Skin of body (tissue), 2 donors: Measurements from ENCODE around the gene ZNF570. TPM values are rescaled to one million over a fixed set of nuclear protein-coding genes. Genes with fewer than 3 reads are reported as not detected.

Source experiments
- DNase-seq: peaks from one replicate; lab custom pipeline; 2025; lab: John Stamatoyannopoulos, UW
- total RNA-seq: library from RNA; depleted of rRNA; stranded (reverse); fragments of >200 nt; gene quantifications from one replicate; pipeline ENCODE4 v1.2.3, GENCODE V29; 2014

The ZNF570 gene
- 7.2 TPM for total RNA-seq

DNA sequence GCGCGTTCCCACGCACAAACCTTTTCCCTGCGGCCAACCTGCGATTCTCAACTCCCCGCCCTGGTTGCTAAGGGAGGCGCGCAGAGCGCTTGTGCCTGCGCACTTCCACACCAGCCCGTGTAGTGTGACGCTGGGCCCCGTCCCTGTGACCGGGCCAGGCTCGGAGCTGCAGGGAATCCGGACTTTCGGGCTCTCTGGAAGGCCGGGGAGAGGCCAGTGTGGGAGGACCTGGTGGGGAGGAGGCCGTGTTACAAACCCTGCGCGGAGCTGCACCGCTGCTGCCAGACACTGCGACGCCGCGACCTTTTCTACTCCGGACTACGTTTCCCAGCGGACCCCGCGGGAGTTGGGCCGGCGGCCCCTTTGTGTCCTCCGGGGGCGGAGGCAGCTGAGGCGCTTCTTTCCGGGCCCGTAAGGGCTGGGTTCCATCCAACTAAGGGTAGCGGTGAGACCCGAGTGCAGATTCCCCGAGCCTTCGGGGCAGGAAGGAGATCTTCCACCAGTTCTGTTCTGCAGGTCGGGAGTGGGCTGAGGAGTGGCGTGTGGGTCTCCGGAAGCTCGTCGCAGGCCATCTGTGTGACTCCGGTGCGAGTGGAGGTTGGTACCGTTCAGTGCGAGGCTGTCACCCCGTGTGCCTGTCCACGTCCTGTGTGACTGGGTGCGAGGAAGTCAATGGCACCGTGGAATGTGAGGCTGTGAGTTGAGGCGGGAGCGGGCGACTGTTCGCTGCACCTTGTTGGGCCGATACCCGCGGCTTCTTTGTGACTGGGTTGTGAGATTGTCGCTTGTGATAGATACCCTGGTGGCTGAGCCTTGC lies at the start of gene ZNF570:
Gene ZNF570, plus strand, starts transcription at position 396 of the 817 bp plus-strand sequence. CDS start 999 bp downstream, outside the sequence.
- DNase-seq: peak; percentile 86

DNA sequence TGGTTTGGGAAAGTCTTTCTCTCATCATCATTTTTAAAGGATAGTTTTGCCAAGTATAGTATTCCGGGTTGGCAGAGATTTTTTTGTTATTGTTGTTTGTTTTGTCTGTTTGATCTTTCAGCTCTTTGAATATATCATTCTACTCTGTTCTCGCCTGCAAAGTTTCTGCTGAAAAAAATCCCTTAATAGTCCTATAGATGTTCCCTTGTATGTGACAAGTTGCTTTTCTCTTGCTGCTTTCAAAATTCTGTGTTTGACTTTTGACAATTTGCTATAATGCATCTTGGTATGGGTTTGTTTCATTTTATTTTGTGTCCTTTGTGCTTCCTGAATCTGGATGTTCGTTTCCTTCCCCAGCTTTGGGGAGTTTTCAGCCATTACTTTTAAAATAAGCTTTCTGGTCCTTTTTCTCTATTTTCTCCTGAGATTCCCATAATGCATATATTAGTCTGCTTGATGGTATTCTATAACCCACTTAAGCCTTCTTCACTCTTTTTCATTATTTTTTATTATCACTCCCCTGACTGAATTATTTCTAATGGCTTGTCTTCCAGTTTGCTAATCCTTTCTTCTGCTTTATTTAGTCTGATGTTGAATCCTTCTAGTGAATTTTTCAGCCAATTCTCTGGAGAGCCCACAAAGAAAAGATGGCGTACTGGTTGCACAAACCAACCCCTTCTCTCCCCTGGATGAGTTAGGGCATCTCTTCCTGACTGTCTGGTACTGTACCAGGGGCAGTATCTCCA lies 16.5 kb upstream of the ZNF570 start:
- no peak for DNase-seq

DNA sequence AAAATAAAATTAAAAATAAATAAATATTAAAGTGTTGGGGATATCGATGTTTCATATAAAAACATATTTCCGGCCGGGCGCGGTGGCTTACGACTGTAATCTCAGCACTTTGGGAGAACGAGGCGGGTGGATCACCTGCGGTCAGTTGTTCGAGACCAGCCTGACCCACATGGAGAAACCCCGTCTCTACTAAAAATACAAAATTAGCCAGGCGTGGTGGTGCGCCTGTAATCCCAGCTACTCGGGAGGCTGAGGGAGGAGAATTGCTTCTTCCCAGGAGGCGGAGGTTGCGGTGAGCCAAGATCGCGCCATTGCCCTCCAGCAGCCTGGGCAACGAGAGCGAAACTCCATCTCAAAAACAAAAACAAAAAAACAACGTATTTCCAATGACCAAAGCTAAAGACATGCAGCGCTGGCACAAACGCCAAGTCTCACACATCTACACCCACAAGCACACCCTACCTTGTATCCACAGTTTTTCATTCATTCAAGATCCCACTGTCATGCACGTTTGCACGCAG lies 2.8 kb upstream of the ZNF570 start:
- no peak for DNase-seq

DNA sequence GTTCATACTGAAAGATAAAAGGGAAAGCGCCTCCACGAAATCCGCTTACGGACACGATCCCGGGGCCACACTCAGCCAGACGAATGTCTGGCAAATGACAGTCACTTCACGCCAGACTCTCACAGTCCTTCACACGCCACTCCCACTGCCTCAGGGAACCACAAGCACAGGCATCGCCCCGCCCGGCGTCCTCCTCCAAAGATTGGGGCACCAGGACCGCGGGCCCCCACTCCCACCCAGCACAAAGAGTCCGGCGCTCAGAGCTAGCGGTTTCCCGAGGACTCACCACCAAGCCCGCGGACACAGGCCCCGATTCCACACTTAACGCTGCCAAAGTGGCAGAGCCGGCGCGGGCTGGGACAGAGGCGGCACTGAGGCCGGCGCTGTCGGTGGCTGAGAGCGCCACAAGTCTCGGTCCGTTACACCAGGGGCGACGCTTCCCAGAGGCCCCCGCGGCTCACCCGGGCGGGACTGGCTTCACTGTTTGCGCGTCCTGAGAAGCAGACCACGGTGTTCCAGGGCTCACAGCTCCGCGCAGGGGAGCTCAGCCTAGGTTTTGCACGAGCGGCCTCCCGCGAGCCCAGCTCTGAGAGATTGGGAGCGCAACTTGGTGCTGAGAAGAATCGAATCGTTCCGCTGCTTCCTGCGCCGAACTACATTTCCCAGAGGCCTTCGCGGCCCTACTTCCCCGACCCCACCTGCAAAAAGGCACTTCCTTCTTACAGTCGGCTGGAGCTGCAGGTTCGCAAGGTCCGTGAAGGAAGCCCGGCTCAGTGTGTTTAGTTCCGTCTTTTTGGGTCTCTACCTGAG lies 2.2 kb upstream of the ZNF570 start, which contains the start of gene ZNF569:
Gene ZNF569, minus strand, starts transcription at position 647 of the 810 bp plus-strand sequence. CDS start 22,523 bp downstream, outside the sequence.
- peak; percentile 92 for DNase-seq

DNA sequence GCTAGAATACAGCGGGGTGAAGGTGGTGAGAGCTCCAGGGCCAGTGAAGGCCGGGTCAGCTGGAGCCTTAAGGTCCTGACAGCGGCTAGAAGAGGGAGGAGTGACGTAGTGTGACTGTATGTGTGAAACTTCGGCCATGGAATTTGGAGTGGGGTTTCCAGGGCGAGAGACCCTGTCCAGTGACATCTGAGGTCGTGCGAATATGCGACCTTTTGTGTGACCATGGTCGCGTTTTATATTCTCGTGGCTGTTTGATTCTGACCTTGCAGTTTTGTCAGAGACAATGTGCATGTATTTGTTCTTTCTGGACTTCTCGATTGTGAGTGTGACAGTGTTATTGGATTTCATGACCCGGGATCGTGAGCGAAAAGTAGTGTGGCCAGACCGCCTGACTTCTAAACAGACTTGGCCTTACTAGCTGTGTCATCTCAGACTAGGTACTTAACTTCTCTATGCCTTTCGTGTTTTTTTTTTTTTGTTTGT lies 1.5 kb upstream of the ZNF570 start:
- no peak for DNase-seq

DNA sequence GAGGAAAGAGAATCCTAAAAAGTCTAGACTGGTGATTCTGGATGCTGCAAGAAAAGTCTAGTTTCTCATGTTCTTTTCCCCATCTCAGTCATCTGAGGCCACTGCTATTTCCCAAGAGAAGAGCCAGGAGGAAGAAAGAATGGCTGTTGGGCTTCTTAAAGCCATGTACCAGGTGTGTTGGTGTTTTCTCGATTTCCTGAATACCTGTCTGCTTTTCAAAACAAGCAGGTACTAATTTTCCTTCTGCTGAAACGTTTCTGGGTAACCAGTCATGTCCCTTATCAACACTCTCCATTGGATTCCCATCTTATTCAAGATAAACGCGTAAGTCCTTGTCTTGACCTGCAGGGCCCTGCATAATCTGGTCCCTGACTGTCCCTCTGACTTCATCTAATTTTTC lies 1.1 kb downstream of the ZNF570 start:
- DNase-seq: no peak

DNA sequence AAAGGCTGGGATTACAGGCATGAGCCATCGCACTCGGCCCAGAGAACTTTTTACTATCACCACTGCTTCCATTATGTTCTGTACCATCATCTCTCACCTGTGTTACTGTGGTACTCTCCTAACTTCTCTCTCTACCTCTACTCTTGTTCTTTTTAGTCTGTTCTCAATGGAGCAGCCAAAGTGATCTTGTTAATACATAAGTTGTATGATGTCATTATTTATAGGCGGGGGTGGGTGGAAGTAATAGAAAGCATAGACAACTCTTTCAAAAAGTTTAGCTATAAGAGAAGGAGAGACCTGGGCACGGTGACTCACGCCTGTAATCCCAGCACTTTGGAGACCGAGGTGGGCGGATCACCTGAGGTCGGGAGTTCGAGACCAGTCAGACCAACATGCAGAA lies 3.0 kb downstream of the ZNF570 start:
- no peak for DNase-seq

DNA sequence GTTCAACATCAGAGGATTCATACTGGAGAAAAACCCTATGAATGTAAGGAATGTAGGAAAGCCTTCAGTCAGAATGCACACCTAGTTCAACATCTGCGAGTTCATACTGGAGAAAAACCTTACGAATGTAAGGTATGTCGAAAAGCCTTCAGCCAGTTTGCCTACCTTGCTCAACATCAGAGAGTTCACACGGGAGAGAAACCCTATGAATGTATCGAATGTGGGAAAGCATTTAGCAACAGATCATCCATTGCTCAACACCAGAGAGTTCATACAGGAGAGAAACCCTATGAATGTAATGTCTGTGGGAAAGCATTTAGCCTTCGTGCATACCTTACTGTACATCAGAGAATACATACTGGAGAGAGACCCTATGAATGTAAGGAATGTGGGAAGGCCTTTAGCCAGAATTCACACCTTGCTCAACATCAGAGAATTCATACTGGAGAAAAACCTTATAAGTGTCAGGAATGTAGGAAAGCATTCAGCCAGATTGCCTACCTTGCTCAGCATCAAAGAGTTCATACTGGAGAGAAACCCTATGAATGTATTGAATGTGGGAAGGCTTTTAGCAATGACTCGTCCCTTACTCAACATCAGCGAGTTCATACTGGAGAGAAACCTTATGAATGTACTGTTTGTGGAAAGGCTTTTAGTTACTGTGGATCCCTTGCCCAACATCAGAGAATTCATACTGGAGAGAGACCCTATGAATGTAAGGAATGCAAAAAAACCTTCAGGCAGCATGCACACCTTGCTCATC lies 15.4 kb downstream of the ZNF570 start:
- DNase-seq: no peak

DNA sequence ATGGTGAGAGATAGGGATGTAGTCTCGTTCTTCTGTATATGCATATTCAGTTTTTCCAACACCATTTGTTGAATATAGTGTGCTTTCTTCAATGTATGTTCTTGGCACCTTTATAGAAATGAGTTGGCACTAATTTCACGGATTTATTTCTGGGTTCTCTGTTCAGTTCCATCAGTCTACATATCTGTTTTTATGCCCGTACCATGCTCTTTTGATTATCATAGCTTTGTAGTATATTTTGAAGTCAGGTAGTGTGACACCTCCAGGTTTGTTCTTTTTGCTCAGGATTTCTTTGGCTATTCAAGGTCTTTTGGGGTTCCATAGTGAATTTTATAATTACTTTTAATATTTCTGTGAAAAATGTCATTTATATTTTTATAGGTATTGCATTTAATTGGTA lies 23.1 kb downstream of the ZNF570 start:
- DNase-seq: no peak

DNA sequence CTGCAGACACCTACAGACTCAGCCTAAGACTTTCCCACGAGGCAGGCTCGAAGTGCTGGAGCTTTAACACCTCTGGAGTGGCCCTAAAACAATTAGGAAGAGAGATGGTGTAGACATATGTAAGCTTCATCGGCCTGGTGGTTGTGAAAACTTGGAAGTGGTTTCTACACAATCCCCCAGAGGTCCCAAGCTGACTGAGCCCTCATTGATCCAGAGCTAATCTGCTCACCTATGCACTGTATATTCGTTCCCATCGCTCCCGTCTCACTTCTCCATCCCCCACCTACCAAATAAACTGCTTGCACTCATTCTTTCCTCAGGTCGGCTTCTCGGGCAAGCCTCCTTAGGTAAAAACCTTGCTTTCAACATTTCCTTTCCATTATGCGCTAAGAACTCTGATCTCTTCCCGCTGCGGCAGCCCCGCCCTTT lies 36.8 kb downstream of the ZNF570 start:
- DNase-seq: no peak

DNA sequence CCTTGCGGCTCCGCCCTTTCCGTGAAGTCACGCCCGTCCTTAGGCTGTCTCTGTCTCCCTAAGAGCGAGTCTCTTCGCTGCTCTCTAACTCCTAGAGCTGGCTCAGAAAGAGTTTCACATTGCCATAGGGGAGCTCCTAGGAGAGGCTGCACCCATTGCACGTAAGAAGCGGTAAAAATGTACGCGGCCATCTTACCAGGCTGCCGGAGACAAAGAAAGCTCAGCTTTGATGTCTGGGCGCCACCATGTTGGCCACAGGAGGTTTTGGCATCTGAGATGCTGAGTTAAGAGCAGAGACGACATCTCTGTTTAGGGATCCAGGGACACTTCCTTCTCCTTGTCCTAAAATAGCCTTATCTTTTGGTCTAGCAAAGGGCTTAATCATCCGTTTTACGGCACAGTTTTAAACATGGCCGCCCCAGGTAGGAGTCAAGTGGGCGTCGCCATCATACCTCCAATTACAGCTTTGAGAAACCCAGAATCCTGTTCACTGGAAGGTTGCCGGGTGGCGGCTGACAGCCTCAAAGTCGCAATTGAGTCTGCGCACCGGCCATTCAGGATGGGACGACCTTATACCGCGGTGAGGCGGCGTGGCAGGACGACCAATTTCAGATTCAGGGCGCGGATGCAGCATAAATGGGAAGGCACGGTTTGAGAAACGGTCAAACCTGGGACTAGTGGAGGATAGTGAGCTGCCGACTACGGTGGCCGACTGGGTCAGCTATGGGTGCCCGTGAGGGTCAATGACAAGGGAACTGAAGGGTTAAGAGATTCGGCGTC lies 37.4 kb downstream of the ZNF570 start, which contains the start of gene ZNF793:
Gene ZNF793, plus strand, starts transcription at position 553 of the 780 bp plus-strand sequence. CDS start 16,501 bp downstream, outside the sequence.
- peak; percentile 52 for DNase-seq

DNA sequence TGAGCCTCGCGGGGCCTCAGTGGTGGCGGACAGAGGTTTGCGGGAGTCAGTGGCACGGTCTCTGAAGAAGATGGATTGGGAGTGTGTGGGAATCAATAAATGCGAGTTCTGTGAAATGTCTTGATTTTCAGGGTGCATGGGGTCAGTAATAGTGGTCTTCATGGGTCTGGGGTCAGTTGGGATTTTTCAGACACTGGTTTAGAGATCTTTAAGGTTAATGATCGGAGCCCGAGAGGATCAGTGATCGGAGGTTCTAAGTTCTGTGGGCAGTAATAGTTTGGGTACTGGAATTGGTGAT lies 38.0 kb downstream of the ZNF570 start:
- DNase-seq: no peak

DNA sequence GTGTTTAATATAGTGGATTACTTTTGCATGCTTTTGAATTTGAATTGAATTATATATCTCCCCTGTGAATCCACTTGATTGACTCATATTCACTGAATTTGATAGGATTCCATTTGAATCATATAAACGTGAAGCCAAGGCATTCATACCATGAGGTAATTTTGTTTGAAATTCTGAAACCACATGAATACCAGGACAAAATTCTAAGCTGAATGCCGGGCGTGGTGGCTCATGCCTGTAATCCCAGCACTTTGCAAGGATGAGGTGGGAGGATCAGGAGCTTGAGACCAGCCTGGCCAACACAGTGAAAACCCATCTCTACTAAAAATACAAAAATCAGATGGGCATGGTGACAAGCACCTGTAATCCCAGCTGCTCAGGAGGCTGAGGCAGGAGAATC lies 42.0 kb downstream of the ZNF570 start:
- DNase-seq: no peak

DNA sequence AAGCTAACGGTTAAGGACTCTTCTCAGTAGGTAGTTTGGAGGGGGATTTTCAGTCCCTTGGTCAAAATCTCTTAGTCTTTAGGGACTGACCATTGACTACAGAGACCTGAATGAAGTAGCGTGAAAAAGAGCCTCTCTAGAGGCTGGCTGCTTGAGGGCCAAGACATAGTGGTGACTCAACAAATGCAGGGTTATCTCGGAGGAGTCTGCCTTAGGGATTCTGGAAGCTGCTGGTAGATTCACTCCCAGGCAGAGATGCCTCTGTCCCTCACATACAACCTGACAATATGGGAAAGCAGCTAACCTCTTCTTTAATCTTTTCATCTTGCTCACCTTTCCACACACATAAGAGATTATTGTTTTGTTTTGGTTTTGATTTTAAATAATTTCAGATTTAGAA lies 42.7 kb downstream of the ZNF570 start:
- DNase-seq: no peak

DNA sequence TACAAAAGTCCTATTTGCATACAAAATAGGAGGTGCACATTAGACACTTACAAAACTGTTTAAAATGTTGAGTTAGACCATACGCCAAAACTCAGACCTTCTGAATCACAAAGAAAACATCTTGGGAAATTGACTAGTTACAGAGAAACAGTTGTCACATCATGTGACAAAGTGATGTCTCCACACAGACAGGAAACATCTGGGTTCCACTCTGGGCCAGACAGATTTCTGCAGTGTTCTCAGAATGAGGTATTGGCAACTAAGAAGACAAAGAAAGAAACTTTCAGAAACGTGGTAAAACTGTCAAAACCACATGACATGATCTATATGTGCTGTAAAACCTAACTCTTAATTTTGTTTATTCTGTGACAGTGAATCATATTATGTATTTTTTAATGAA lies 44.2 kb downstream of the ZNF570 start:
- peak; percentile 46 for DNase-seq

DNA sequence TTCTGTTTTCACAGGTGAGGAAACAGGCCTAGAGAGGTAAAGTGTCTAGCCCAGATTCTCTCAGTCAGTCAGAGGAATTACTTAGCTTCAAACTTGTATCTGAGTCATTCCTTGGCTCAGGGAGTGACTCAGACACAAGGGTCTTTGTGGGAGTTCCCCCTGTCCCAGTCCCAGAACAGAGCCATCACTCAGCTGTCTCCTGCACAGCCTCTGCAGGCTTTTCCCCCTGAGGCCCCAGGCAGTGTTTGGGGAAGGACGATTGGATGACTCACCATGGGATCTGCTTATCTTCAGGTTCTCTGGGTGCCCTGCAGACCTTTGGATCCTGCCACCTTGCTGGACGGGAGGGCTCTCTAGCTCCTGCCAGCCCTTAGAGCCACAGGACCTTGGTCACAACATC lies 50.7 kb downstream of the ZNF570 start:
- no peak for DNase-seq

DNA sequence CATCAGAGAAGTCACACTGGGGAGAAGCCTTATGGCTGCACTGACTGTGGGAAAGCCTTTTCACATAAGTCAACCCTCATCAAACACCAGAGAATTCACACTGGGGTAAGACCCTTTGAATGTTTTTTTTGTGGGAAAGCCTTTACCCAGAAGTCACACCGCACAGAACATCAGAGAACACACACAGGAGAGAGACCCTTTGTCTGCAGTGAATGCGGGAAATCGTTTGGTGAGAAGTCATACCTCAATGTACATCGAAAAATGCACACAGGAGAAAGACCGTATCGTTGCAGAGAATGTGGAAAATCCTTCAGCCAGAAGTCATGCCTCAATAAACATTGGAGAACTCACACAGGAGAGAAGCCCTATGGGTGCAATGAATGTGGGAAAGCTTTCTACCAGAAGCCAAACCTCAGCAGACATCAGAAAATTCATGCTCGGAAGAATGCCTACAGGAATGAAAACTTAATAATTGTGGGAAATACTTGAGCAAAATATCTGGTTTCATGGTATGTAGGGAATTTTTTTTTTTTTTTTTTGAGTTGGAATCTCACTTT lies 68.3 kb downstream of the ZNF570 start:
- no peak for DNase-seq
